Stimulated activated CD4-positive, alpha-beta T cell treated with anti-CD3 and anti-CD28 coated beads, Interleukin-1b, Interleukin-23, amount 100 ng/mL, for 1 hour (primary cell): ENCODE data around the gene NTM.

ENCODE experiments used
- DNase-seq, 2 donors: peaks; one replicate each; pipeline ENCODE4 v3.0.0-alpha.2; 2020; ENCODE audit warnings: low read depth in 2 of 2

Gene NTM

DNA sequence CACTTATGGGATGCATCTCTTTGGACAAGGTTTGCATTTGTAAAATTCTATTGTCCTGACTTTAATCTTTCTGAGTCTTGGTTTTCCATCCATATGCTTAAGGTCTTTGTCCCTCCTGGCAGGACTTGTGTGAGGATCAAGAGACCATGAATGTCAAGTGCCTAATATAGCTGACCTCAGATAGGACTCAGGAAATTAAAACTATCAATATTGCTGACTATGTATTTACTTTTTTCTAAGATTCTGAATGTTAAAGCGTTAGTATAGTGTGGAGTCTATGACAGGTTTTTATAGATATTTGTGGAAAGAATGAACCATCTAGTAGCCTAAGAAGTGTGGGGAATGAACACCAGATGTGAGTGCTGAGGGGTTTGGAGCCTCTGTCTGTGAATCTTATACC, 637.8 kb downstream of the NTM start:
- no peak for DNase-seq

DNA sequence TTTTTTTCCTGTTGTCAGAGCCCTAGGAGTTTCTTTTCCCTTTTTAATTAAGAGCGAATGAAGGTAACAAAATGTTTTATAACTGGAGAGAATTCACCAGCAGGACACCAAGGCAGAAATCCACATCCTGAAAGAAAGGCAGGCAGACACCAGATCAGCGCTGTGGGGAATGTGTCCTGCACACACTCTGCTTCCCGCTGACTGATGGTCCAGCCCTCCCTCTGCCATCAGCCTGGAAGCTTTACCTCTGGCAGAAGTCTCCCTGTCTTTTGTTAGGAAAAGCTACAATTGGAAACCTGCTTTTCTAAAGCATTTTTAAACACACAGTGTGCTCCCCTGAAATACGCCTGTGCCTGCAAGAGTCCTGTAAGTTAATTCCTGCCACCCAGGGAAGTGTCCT, 638.5 kb downstream of the NTM start:
- no peak for DNase-seq

DNA sequence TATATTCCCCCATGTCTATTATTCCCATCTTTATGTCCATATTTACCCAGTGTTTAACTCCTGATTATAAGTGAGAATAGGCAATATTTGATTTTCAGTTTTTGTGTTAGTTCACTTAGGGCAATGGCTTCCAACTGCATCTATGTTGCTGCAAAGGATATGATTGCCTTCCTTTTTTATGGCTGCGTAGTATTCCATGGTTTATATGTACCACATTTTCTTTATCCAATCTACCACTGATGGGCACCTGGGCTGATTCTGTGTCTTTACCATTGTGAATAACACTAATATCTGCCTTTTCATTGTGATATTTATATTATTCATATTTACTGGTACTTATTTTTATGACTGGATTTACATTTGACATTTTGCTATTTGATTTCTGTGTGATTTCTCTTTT, 649.6 kb downstream of the NTM start:
- DNase-seq: no peak

DNA sequence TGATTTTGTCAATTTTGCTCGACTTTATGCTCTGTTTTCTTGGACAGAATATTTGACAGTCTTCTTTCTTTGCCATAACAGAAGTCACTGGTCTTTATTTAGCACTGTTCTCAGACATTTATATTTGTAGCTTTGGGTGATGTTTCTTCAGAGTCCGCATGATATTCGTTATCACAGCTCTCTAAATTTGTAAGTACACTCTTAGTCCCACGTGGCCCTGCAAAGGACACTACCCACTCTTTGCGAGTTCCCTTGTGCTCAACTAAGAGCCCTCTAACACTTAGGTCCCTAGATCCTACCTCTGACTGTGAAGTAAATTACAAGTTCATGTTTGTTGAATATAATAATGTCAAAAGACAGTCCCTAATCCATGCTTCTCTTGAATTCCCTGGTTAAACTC, 651.9 kb downstream of the NTM start:
- no peak for DNase-seq

DNA sequence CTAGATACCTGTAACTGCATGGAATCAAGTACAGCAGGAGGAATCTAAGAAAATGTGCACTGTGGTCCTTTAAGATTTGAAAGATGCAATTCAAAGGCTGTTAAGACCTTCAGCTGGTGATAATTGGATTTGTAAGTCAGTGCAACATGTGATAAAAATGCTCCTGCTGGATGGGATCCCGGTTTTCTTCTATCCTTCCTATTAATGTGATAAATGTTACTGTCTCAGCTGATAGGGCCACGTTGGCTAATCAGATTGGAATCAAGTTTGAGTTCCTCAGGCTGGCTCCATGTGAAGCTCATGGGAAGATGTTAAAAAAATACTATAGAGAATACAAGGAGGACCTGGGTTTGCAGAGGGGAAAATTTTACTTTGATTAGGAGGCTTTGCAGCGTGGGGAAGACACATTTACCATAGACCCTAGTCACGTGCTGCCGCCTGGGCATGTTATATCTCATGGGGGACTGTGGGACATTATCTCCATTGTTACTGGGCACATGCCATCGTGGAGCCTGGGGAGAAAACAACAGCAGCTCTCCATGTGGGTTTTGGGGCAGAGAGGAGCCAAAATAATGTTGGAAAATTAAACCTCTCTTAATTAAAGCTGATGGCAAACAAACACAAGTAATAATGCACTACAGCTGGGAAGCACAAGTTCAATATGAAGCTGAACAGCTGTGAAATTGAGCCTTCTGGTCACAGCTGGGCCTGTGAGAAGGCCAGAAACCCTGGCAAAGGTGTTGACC, 652.5 kb downstream of the NTM start:
- no peak for DNase-seq

DNA sequence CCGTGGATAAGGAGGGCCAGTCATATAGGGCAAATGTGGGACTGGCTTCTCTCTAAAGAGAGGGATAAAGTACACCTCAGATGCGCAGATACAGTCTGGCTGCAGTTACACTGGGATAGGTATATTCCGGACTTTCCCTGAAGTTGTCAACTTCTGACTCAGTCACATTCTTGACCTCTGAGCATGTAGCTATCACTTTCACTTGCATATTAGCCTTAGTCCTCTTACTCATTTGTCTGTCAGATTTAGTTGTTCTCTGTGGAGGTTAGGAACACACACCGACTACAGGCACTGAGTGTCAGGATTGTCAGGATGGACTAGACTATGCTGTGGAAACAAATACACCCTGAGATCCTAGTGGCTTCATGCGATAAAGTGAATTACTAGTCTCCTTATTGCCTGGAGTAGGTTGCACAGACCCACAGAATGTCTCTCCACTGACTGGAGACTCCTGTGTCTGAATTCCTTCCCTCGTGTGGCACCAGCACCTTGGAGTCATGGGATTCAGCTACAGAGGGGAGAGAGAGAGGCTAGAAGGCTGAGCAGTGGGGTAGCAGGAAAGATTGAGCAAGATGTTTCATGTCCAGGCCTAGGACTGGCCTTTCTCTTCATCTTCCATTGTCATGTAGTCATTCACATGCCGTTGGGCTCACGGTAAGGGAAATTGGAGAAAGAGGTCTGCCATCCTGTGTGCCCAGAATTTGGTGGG, 654.3 kb downstream of the NTM start:
- DNase-seq: no peak

DNA sequence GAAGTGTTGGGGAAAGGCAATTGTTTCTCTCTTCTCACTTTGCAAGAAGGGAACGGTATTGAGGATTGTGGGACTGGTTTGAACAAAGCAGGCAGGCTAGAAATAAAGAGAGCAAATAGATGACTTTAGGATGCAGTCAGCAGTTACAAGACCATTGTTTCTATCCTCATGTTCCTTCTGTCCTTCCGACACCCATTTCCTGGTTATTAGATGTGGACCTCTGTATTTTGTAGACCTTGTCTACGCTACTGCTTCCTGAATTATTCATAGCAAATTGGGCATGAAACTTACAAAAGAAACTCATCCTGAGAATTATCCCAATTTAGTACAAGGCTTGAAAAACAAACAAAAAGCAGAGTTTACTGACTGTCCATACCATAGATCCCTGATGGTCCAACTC, 656.3 kb downstream of the NTM start:
- no peak for DNase-seq

DNA sequence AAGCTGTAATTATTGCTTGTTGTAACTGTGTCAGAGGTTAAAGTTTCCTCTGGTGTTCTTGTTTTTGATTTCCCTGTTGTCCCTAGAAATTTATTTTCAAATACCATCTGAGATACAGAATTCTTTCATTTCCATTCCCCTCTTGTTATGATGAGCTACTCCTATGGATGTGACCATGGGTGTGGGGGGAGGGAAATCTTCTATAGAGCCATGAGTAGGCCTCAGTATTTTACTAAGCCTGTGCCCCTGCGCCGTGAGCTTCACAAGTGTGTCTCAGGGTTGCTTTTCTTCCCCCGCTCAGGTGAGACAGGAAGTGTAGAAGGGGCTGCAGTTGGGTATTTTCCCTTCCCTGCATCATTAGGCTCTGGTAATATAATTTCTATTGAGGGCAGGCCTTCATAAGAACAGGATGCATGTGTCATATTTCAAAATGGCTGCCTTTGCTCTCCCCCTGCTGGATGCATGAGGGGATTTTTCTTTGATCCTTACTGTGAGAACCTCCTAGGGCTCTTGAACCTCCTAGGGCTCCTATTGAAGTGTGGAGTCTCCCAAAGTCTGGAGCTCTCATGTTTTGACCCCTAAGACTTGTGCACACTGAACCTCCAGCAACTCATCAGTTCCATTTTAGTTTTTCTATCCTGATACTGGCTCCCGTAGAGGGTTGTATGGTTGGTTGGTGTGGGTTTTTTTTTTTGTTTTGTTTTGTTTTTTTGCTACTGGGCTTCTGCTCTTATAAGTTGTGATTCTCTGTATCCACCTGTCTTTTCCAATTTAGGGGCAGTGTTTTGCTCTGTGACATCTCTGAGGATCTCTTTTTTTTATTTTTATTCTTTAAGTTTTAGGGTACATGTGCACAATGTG, 658.2 kb downstream of the NTM start:
- DNase-seq: no peak

DNA sequence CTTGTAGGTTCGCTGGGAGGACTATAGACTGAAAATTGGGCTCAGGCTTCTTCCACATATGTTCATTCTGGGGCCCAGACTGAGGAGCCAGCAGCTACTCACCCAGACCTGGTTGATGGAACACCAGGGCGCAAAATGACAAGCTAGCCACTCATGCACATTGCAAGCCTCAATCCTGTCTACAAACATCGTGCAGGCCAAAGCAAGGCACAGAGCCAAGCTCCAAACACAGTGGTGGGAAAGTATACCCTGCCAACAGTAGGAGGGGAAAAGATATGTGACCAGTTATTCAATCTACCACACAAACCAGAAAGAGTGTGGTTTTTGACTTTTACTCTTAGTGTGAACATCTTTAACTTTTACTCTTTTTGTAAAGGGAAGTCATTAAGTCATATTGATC, 660.5 kb downstream of the NTM start:
- DNase-seq: no peak

DNA sequence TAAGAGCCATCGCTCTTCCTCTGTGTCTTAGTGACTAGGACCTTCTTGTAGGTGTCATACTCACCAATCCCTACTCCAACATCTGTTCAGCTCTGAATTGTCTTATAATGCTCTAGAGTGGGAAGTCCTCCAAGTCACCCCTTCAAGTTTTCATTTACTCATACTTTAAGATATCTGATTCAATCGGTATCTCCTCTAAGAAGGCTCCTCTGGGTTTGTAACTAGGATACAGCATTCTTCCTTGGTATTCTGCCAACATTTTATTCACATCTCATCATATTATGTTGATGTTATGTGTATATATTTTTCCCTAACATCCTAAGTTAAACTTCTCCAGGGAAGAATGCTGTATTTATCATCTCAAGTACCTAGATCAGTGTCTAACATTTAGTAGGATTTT, 662.1 kb downstream of the NTM start:
- no peak for DNase-seq

DNA sequence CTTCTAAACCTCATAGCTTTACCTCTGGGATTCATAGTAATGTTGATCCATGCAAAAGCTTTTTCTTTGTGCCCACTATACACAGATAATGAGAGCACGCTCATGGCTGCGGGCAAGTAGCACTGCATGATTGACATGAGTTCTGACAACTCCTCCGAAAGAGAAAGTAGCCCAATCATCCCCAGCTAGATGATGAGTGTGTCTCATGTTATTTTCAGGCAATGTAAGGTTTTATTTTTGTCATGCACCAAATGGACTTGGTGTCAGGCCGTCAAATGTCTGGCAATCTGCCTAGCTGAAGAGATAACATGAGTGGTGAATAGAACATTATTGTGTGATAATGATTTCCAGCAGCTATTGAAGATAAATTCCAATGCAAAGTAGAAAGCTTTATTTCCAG, 662.6 kb downstream of the NTM start:
- no peak for DNase-seq

DNA sequence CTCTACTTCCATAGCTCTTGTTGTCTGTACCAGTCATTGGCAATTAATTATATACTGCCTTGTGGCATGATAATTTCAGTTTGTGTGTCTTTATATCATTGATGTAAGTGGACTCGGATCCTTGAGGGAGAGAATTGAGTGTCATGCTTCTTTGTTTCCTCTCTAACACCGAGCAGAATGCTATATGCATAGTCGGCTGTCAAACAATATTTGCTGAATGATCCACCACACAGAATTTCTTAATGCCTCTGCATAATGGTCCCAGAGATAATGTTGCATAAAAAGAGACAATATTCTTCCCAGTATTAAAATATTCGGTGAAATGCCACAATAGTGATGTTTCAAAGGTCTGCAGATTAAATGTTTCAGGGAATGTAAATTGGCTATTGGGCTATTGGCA, 664.8 kb downstream of the NTM start:
- DNase-seq: no peak

DNA sequence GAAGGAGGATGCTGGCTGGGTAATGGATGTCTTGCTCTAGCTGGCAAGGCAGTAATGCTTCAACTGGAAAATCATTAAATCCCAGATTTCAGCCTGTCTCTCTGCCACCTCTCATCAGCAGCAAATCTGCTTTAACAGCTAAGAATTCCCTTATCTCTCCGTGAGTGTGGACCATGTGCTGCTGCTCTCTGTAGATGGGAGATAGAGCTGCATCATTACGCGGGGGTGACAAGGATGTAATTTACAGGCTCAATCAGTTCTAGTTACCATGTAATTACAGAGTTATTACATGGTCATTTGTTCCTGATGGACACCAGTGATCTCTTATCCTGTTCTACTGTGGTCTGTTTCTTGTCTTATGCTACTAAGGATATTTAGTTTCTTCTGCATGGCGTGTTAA, 665.4 kb downstream of the NTM start:
- no peak for DNase-seq

DNA sequence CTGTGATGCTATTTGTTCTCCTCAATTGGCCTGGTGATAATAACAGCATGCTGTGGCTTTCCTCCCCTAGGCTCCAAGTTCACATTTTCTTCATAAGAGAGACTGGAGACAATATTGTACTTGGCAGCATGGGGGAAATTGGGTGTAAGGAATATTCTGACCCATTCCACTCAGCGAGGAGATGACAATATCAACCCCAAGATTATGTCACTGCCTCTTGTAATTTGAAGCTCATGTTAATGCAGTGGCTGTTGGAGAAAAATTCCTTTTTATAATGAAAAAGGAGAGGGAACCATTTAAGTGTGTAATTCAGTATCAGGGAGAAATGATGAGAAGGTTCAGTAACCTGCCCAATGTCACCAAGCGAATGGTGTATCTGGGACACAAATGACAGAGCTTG, 665.8 kb downstream of the NTM start:
- DNase-seq: no peak

DNA sequence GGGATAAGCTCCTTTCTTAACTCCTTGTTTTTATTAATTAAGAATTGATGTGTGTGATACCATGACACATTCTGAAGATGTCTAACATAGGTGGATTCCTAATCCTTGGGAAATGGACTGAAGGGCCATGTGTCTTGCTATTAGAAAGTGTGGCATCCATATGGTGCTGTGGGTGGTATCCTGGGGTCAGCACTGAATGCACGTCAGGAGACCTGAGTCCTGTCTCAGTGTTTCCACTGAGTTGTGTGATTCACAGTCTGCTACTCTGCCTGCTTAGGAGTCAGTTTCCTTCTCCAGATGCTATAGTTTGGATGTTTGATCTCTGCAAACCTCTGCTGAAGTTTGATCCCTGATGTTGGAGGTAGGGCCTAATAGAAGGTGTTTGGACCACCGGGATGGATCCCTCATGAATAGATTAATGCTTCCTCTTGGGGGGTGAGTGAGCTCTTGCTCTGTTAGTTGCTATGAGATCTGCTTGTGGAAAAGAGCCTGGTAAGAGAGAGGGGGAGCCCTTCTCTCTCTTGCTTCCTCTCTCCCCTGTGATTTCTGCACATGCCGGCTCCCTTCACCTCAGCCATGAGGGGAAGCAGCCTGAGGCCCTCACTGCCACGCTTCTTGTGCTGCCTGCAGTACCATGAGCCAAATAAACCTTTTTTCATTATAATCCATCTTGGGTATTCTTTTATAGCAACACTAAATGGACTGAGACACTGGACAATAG, 666.5 kb downstream of the NTM start:
- DNase-seq: no peak

DNA sequence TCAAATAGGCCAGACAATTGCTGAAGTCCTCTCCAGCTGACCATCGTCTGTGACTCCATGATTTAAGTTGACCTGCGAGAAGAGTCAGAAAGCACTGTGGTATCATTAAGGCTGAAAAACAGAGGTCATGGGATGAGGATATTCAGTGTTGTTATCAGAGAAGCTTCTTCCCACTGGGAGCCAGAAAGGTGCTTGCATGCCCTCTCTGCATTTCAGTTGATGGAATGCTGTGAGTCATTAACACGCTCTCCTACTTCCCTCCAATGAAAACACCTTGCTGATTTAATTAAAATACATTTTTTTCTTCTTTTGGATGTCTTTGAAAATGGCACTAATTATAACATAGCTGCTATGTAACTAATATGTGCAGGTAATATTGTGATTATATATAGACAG, 667.0 kb downstream of the NTM start:
- no peak for DNase-seq

DNA sequence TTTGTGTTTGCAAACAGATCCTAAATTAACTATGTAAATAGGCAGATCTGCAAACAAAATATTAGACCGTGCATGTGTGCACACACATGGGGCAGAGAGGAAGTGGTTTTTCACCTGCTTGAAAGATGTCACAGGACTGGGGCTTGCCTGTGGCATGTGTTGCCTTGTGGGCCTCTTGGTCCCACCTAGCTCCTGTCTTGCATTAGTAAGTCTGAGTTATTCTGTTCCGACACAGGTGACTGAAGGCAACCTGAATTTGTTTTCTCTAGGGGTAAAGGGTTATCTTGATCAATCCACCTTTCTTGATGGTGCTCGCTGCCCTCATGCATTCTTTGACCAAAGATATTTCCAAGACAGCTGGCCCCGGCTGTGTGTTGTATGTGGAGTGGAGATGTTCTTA, 667.5 kb downstream of the NTM start:
- DNase-seq: no peak

DNA sequence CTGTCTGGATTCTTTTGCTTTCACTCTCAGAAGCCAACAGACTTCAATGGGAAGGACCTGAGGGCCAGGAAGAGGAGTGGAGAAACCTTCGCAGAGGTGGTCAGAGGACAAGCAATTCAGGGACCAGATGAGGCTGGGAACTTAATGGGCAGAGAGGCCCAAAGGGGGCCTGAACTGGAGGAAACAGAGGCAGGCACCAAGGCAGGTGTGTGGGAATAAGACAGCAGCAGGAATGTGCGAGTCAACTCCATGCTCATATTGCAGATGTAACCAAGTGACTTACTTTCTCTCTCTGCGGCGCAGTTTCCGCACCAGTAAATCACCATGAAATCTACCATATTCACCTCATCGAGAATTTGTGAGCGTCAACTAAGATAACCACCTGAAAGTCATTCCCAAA, 669.1 kb downstream of the NTM start:
- DNase-seq: no peak

DNA sequence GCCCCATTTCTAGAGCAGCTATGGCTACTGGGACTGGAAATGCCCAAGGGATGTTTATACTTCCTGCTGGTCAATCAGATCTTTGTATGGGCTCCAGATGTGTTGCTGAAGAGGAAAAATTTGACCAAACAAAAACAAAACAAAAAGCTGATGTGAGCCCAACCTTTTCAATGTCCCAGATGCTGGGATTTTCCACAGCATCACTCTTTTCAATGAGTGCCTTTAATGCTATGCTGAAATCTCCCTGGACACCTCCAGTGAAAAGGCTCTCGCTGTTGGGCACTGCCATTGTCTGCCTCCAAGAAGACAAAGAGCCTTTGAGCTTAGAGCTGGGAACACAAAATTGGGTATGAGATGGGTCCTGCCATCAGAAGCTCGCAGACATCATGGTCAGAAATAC, 671.9 kb downstream of the NTM start:
- no peak for DNase-seq

DNA sequence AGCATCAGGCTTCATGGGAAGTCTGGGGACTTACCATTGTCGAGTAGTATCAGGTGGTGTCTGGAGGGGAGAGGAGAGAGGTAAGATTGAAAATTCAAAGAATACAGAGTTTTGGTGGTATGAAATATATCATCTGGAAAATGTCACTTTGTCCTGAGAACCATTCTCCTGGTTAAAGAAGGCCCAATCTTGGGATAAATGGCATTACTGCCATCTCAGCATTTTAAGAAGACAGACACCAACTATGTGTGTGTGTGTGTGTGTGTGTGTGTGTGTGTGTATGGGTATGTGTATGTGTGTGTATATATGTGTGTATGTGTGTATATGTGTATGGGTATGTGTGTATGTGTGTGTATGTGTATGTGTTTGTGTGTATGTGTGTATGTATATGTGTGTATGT, 673.3 kb downstream of the NTM start:
- no peak for DNase-seq

DNA sequence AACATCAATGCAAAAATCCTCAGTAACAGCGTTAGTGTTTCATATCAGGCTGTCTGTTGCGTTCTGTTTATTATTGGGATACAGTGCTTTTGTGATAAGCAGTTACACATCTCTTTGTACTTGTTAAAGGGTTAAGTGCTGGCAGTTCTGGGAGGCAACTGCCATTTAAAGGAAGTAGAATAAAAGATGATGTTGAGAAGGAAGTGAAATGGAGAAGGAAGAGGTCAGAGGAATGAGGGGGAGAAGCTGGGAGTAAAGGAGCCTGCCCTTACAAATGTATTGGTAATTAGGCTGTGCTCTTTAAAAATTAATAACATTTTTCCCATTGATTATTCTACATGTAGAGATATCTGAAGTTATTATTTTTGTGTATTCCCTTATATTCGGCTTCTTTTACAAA, 674.7 kb downstream of the NTM start:
- no peak for DNase-seq

DNA sequence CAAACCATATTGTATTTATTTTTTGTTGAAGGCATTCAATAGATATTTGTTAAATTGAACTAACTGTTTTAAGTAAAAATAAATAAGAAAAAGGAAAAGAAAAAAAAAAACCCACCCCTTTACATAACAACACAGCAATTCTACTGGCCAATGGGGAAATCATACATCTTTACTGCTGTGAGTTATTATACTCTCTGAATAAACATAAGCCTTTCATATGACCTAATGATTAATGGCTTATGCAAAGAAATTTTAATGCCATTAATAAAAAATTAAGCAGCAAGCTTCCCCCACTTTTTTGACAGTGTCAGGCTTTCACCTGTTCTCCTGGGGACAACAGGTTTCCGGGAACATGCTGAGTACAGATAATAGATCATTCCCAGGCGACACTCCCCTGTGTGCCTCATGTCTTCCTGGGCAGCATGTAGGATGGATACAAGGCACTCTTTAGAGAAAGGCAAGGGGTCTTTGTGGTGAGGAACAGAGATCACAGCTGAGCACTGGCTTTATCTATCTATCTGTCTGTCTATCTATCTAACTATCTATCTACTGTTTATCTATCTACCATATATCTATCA, 676.0 kb downstream of the NTM start:
- no peak for DNase-seq
